ENCODE results near the gene CYP27B1.

DNA sequence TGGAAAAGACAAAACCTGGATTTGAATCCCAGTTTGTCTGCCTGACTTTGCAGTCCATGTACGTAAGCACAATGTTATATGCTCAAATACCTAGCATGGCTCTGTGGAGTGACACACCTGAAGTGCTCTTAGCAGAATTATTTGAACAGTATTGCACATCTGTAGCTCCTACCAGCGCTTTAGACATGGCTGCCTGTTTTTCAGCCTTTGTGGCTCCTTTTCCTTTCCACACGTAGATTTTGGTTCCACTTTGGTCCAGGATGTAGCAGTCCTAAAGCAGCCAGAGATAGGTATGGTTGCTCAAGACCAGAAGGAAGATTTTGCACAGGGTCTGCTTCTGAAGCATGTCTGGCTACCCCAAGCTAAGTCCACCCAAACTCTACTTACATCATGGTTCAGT is 42.5 kb upstream of the CYP27B1 start:
- TF ChIP-seq, protein P1, sequence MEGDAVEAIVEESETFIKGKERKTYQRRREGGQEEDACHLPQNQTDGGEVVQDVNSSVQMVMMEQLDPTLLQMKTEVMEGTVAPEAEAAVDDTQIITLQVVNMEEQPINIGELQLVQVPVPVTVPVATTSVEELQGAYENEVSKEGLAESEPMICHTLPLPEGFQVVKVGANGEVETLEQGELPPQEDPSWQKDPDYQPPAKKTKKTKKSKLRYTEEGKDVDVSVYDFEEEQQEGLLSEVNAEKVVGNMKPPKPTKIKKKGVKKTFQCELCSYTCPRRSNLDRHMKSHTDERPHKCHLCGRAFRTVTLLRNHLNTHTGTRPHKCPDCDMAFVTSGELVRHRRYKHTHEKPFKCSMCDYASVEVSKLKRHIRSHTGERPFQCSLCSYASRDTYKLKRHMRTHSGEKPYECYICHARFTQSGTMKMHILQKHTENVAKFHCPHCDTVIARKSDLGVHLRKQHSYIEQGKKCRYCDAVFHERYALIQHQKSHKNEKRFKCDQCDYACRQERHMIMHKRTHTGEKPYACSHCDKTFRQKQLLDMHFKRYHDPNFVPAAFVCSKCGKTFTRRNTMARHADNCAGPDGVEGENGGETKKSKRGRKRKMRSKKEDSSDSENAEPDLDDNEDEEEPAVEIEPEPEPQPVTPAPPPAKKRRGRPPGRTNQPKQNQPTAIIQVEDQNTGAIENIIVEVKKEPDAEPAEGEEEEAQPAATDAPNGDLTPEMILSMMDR (IDR thresholded peaks at IDR 0.05), result no peak
- TF ChIP-seq POLR2AphosphoS5 (IDR thresholded peaks at IDR 0.05) (no peak), EP300 (IDR thresholded peaks at IDR 0.05) (no peak), POLR2A (IDR thresholded peaks at IDR 0.05) (no peak)

Data from suprapubic skin (tissue), 4 donors.